CMK (cell line): ENCODE data around the gene CFB.
"Not testable (repeated sequence)": the region's sequence is repeated elsewhere in the genome, so short reads cannot be mapped to it uniquely, and the experiment has no call there.

Experiments used
- DNase-seq: peaks from one replicate; pipeline ENCODE4 v3.0.0-alpha.2; 2010; ENCODE audit warnings: low read depth

Gene CFB

DNA sequence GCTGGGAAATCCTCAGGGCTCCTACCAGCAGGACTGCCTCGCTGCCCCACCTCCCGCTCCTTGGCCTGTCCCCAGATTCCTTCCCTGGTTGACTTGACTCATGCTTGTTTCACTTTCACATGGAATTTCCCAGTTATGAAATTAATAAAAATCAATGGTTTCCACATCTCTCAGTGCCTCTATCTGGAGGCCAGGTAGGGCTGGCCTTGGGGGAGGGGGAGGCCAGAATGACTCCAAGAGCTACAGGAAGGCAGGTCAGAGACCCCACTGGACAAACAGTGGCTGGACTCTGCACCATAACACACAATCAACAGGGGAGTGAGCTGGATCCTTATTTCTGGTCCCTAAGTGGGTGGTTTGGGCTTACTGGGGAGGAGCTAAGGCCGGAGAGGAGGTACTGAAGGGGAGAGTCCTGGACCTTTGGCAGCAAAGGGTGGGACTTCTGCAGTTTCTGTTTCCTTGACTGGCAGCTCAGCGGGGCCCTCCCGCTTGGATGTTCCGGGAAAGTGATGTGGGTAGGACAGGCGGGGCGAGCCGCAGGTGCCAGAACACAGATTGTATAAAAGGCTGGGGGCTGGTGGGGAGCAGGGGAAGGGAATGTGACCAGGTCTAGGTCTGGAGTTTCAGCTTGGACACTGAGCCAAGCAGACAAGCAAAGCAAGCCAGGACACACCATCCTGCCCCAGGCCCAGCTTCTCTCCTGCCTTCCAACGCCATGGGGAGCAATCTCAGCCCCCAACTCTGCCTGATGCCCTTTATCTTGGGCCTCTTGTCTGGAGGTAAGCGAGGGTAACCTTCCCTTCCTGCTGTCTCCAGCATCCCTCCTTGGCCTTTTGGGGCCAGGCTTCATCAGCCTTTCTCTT, at the start of gene CFB:
Gene CFB (plus strand): TSS at position 589 of the 863 bp plus-strand sequence. CDS start 127 bp downstream, at position 716.
- DNase-seq, result no peak

DNA sequence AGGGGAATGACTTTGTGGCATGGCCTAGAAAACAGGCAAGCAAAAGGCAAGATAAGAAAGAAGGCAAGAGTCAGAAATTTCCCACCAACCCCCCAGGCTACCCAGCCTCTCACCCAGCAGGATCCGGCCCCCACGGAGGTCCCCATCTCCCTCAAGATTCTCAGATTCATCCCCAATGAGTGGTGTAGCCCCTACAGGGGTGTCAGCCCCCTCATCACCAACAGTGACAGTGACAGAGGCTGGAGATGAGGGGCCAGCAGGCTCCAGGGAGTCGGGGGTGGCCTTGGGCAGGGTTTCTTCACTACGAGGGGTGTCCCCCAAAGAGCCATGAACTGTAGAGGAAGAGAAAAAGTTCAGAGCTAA, 49.4 kb upstream of the CFB start:
- no peak for DNase-seq

DNA sequence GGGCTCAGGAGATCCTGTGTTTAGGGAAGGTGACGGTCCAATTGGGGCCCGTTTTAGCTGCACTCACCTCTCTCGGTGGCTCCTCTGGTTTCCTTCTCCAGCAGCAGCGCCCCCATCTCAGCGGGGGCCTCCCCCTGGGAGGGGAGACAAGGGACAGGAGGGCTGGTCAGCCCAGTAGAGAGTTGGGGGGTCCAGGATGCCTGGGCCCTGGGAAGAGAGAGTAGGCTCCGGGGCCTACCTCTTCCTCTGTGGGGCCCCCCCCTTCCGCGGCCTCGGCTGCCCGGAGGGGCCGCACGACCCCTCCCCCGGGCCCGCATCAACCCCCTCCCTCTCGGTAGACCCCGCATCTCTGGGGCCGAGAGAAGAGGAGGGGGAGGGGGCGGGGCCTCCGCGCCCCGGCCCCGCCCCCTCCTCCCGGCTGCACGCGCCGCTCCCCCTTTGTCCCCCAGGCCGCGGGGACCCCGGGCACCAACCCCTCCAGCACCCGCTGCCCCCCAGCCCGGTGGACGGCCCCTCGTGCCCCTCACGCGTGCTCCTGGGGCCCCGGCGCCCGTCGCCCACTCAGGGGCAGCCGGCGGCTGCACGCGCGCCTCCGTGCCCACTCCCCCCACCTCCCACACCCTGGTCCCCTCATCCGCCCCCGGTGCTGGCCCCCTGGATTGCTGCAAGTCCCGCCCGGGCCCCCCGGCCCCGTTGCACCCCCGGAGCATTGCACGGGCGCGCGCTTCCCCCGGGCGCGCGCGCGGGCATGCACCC, 48.9 kb upstream of the CFB start:
- no peak for DNase-seq

DNA sequence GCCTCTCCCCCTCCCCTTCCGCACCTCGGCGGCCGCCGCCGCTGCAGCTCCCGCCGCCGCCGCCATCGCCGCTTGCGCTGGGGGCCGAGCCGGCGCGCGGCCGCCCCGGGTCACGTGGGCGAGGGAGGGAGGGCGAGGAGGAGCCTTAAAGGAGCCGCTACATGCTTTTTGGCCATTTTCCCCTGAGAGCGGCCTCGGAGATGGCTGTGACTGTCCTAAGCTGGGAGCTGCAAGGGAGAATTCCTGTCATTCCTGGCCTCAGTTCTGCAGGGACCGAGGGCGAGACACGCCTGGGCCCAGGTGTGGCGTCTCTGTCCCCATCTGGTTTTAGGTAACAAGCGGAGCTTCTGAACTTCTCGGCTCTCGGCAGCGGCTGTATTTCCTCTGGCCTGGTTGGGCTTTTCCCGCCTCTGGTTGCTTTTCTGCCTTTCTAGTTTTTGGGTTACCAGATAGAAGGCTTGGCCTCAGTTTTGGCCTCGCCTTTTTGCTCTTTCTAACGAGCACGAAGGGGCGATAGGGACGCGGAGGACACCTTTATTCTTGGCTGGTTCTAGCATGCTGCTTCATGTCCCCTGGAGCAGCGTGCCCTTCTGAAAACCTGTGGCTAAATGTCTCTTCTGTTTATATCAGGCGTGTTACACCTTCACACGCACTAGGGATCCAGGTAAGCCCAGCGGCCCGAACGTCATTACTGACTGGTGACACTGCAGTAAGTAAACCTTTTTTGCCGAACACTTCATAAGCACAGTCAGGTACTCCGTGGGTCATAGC, 48.1 kb upstream of the CFB start, which contains the start of gene EHMT2:
Gene EHMT2 (minus strand): TSS at position 87 of the 771 bp plus-strand sequence. CDS start 21 bp downstream, at position 66.
- peak; percentile 54 for DNase-seq

DNA sequence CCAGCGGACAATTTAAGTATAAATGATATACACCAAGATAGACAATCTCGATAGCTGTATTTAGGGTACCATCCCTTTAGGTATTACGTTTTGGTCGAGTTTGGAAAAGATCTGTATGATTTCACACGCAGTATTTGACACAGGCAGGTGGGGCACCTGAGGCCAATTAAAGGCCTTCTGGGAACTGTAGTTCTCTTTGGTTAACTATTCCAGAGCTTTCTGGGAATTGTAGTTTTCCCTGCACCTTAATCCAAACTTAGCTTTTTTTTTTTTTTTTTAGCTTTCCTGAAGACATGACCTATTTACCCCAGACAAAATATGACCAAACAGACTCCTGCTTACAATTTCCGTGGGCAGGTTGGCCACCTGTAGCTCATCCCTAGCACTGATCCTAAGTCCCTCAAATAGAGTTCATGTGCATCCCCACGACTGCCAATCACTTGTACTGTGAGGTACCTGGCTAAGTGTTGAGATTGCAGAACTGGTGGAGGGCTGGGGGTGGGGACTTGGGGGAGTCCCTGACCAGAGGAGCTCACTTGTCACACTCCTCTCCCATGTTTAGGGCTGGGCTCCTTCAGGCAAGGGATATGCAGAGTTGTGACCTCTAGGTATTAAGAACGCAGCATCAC, 47.4 kb upstream of the CFB start:
- no peak for DNase-seq

DNA sequence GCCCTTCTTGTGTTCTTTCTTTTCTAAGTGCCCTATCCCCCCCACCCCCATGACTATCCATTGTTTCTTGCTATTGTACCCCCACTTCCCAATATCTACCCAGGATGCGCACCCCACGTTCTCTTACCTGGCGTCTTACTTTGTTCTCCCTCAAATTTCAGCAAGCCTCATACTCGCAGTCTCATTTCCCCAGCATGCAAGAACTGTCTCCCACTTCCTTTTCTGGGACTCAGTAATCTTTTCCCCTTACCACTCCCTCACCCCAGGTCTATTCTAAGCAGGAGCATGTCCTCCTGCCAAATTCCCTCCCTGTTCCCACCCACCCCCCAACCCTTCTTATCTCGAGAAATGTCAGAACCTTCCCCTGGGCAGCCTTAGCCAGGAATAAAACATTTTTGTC, 46.7 kb upstream of the CFB start:
- DNase-seq, result no peak

DNA sequence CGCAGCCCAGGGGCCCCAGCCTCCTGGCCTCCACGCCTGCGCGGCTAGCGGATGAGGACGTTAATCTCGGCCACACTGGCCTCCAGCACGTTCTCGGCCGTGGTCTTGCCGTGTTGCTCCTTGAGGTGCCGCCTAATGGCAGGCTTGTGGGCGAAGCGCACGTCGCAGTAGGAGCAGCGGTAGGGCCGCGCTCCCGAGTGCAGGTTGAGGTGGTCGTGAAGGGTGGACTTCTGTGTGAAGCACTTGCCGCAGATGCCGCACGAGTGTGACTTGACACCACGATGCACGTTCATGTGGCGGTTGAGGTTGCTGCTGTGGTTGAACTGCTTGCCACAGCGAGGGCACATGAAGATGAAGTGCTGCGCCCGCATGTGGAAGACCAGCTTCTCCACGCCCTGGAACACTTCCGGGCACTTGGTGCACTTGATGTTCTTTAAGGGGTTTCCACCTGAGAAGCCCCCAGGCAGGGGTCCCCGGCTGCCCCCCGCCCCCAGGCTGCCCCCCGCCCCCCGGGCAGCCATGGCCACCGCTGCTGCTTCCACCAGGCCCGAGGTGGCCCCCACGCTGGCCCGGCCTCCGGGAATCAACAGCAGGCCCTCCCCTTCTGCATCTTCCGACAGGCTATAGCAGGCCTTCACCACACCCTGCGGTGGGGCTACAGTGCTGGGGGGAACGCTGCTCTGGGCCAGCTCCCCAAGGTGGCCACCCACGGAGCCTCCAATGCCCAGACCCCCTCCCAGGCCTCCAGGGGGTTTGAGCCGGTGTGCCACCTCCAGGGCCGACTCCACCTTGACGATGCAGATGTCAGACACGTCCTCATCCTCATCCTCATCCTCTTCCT, 45.8 kb upstream of the CFB start:
- no peak for DNase-seq

DNA sequence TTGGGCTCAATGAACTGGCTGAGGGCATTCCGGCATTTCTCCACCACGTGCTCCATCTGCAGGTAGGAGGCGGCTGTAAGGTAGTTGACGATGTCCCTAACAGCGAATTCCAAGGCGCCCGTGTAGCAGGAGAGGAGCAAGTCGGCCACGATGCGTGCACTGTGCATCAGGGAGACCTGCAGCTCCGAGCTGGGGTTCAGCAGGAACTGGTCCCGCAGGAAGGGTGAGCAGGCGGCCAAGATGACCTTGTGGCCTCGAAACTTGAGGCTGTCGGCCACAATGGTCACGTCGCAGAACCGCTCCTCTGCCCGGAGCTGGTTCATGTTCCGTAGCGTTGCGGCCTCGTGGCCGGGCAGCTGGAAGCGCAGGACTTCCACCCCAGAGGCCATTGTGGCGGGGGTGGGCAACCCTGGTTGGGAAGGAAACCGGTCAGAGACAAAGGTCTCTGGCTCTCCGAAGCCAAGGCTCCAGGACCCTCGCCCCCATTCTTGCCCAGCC, 44.9 kb upstream of the CFB start:
- DNase-seq, result no peak

DNA sequence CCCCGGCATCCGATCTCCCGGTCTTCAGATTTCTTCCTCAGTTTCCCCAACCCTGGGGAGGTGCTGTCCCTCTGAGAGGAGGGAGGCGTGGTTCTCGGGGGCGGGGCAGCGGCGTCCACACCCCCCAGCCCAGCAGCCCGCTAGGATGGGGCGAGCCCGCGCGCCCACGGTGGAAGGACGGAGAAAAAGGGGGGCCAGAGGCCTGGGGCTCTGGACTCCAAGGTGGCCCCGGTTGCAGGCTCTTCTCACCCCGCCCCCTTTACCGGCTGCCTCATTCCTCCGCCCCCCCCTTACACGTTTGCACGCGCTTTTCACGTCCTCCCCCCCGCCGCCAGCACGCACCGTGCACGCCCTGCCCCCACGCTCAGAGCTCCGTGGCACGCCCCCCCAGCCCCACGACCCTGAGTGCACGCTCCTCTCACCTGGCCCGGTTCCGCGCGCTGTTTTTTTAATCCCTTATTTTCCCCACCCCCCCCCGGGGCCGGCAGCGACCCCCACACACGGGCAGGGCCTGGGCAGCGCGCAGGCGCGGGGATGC, 44.4 kb upstream of the CFB start:
- no peak for DNase-seq

DNA sequence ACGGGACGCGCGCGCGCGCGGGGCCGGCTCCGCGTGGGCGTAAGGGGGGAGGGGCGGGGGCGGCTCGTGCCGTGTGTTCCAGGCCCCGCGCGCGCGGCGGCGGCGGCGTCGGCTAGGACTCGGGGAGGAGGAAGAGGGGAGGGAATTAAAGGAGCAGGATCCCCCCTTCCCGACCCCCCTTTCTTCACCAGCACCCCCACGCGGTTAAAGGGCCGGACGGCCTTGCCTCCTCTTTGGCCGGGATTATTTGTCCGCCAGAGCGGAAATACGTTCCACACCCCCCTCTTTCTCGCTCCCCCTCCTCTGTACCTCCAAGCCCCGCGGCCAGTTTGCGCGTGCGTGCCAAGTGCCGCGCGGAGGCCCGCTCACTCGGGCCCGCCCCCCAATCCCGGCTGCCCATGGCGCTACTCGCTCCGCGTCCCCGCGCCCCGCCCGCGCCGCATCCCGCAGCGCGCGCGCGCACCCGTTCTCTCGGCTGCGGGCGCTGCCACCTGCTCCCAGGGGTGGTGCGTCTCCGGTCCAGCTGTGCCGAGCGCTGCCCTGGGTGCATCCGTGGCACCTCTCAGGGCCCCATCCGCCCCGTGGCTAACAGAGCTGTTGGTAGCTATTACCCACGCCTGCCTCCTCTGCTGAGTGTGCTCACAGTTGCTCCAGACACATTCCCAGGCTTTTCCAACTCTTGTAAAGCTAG, 43.8 kb upstream of the CFB start, which contains the start of gene ZBTB12:
Gene ZBTB12 (minus strand): TSS at position 134 of the 691 bp plus-strand sequence. CDS start 781 bp downstream, outside the sequence.
- DNase-seq, result peak; percentile 86

DNA sequence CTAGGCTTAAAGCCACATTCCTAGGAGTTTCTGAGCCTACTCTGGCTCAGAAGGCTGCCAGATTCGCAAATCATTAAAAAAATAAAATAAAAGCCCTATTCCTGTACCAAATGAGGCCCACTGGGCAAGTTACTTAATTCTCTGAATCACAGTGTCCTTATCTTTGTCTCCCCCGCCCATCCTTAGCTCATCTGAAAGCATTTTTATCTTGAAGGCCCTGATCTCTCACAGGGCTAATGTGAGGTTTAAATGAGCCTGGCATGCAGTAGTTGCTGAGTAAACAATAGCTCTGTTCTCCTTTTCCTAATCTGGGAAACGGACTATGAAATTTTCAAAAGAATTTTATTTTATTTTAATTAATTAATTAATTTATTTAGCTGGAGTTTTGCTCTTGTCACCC, 41.9 kb upstream of the CFB start:
- no peak for DNase-seq

DNA sequence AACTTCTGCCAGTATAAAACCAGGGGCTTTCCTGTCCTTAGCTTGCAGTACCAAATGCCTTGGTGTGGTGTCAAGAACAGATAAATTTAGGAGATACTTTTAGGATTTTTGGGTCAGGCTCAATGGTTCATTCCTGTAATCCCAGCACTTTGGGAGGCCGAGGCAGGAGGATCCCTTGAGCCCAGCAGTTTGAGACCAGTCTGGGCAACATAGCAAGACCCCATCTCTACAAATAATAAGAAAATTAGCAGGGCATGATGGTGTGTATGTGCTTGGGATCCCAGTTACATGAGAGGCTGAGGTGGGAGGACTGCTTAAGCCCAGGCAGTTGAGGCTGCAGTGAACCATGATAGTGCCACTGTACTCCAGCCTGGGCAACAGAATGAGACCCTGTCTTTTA, 40.9 kb upstream of the CFB start:
- DNase-seq, result no peak

DNA sequence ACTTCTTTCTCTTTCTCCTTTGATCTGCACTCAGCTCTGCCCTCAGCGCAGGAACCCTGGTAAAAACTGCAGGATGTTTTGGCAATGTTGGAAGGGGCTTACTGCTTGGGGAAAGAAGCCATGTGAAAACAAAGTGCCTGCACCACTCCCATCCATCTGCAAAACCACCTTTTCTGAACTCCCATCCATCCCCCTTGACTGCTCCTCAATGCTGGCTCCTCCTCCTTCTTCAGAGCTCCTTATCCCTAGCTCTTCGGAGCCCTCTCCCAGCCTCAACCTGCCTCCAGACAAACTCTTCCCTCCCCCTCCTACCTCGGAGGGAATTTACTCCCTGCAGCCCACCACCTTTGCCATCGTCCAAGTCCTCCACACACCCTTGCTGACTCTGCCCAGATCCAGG, 39.8 kb upstream of the CFB start:
- no peak for DNase-seq

DNA sequence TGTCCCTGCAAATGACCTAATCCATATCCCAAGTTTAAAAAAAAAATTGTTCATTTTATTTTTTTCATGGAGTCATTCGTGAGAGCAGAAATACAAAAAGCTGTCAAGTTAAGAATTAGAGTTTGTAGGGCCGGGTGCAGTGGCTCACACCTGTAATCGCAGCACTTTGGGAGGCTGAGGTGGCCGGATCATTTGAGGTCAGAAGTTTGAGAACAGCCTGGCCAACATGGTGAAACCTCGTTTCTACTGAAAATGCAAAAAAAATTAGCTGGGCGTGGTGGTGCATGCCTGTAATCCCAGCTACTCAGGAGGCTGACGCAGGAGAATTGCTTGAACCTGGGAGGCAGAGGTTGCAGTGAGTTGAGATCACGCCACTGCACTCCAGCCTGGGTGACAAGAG, 39.2 kb upstream of the CFB start:
- not testable (repeated sequence) for DNase-seq

DNA sequence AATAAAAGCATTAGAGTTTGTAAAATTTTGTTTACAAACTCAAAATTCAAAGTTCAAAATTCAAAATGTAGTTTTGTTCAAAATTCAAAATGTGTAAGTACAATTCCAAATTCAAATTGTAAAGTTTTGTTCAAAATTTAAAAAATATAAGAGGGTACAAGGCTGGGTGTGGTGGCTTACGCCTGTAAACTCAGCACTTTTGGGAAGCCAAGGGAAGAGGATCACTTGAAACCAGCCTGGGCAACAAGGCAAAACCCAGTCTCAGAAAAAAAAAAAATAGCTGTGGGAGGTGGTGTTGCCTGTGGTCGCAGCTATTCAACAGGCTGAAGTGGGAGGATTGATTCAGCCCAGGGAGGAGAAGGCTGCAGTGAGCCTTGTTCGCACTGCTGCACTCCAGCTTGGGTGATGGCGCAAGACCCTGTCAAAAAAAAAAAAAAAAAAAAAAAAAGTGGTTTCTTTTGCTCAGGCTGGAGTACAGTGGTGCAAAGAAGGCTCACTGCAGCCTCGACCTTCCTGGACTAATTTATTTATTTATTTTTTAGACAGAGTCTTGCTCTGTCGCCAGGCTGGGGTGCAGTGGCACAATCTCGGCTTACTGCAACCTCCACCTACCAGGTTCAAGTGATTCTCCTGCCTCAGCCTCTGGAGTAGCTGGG, 38.6 kb upstream of the CFB start:
- DNase-seq, result no peak

DNA sequence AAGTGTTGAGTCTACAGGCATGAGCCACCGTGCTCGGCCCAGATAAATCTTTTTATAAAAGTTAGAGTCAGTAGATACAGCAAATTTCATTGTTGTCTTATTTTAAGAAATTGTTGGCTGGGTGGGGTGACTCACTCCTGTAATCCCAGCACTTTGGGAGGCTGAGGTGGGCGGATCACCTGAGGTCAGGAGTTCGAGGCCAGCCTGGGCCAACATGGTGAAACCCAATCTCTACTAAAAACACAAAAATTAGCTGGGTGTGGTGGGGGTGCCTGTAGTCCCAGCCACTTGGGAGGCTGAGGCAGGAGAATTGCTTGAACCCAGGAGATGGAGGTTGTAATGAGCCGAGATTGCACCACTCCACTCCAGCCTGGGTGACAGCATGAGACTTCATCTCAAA, 37.6 kb upstream of the CFB start:
- not testable (repeated sequence) for DNase-seq

DNA sequence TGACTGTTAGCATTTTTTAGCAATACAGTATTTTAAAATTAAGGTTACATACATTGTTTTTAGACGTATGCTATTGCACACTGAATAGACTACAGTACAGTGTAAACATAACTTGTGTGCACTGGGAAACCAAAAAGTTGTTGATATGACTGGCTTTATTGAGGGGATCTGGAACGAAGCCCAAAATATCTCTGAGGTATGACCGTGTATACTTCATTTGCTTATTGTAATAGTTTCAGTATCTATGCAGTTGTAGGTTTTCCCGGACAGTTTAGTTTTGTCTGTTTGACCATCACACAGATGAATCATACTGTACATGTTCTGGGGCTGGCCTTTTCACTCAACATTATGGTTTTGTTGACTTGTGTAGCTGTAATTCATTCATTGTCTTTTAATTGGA, 37.1 kb upstream of the CFB start:
- no peak for DNase-seq

DNA sequence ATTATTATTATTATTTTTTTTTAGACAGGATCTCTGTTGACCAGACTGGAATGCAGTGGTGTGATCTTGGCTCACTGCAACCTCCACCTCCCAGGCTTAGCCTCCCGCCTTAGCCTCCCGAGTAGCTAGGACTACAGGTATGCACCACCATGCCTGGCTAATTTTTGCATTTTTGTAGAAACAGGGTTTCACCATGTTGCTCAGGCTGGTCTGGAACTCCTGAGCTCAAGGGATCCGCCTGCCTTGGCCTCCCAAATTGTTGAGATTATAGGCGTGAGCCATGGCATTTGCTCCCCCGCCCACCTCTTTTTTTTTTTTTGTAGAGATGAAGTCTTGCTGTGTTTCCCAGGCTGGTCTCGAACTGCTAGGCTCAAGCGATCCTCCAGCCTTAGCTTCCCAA, 36.6 kb upstream of the CFB start:
- not testable (repeated sequence) for DNase-seq

DNA sequence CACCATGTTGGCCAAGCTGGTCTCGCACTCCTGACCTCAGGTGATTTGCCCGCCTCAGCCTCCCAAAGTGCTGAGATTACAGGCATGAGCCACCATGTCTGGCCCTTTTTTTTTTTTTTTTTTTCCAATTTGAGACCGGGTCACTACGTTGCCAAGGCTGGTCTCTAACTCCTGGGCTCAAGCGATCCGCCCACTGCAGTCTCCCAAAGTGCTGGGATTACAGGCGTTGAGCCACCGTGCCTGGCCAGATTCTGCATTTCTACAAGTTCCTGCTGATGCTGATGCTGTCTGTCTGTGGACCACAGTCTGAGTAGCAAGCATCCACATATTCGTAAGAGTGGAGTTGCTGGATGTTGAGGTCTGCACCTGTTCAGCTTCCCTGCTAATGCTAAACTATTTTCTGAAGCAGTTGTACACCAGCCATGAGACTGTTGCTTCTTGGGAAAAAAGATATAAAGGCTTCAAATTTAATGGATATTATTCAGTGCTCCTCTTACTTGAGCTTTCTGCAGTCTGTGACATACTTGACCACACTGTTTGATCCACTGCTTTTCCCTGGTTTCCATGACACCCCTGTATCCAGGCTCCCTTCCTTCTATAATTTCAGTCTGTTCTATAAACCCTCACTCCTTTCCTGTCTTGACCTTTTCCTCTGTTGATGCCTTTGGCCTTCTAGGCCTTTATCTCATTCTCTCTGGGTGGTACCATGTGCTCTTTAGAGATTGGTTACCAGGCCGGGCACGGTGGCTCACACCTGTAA, 33.9 kb upstream of the CFB start:
- DNase-seq, result no peak
